Fibroblast of the aortic adventitia (primary cell): ENCODE measurements around the gene CAV1. TPM values are rescaled to one million over a fixed set of nuclear protein-coding genes. Genes with fewer than 3 reads are reported as not detected.
"Not testable (repeated sequence)": the region's sequence is repeated elsewhere in the genome, so short reads cannot be mapped to it uniquely, and the experiment has no call there.

Experiments used
- DNase-seq: peaks from one replicate; pipeline ENCODE4 v3.0.0-alpha.2; 2010; ENCODE audit warnings: low read depth
- H3K4me3 ChIP-seq: 2 replicates; pipeline ENCODE4 v1.5.1; 2011; ENCODE audit warnings: low read depth, mild to moderate bottlenecking, control low read depth, low read length, moderate library complexity
- CTCF ChIP-seq: IDR thresholded peaks from 2 replicates; pipeline ENCODE4 v1.5.1; 2011; ENCODE audit warnings: mild to moderate bottlenecking, low read length, control low read depth, inconsistent platforms; ENCODE audit not compliant: insufficient read depth
- total RNA-seq: library from RNA; depleted of rRNA; stranded (reverse); fragments of >200 nt; gene quantifications from 2 replicates; pipeline ENCODE4 v1.2.3, GENCODE V29; 2012; ENCODE audit warnings: low replicate concordance

CAV1 gene
- total RNA-seq, 1 donor, result 598 TPM

- TF ChIP-seq CTCF, result no peak
- peak; percentile 90 for DNase-seq
- no peak overlapping the region for H3K4me3 ChIP-seq
Observed at GRCh38 chr7:116582806-116583444, 58.1 kb downstream of the CAV1 start.

GRCh38 chr7:116583653-116584052, 58.8 kb downstream of the CAV1 start:
- DNase-seq, result no peak
- H3K4me3 ChIP-seq, result no peak overlapping the region
- TF ChIP-seq CTCF, result no peak

DNA sequence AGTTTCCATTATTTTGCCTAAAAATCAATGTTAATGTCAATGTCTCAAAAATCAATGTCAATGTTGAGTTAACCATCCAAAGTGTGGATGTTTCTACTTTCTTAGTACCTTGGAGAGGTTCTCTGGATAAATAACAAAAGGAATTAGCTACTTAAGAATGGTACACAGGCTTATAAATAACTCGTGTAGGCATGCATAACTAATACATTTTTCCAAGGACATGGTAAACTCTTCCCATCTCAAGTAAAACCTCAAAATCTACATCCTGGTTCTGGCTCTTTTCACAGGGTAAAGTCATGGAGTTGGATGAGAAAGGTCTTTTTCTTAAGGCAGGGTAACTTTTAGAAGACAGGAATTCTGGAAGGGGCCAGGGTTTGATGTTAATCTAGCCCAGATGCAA, 59.9 kb downstream of the CAV1 start:
- no peak for DNase-seq
- no peak overlapping the region for H3K4me3 ChIP-seq
- no peak for TF ChIP-seq CTCF

- no peak for DNase-seq
- no peak for TF ChIP-seq CTCF
- H3K4me3 ChIP-seq, result no peak overlapping the region
Observed at GRCh38 chr7:116585392-116585791, 60.6 kb downstream of the CAV1 start.

- DNase-seq, result no peak
- no peak for TF ChIP-seq CTCF
- no peak overlapping the region for H3K4me3 ChIP-seq
Observed at GRCh38 chr7:116585967-116586366, 61.1 kb downstream of the CAV1 start.

- not testable (repeated sequence) for DNase-seq, H3K4me3 ChIP-seq
Observed at GRCh38 chr7:116587200-116587599, 62.4 kb downstream of the CAV1 start.

GRCh38 chr7:116588225-116588624, 63.4 kb downstream of the CAV1 start:
- peak; percentile 7 for TF ChIP-seq CTCF
- peak; percentile 73 for DNase-seq
- H3K4me3 ChIP-seq, result no peak overlapping the region
